Glomerular endothelial cell (primary cell): ENCODE measurements around the gene HMGB4. TPM values are rescaled to one million over a fixed set of nuclear protein-coding genes. Genes with fewer than 3 reads are reported as not detected.

ENCODE experiments used
- DNase-seq: peaks from one replicate; pipeline ENCODE4 v3.0.0-alpha.2; 2011; ENCODE audit warnings: low read depth, low spot score; ENCODE audit errors: extremely low read depth
- total RNA-seq: library from RNA; depleted of rRNA; stranded (reverse); fragments of >200 nt; gene quantifications from 2 replicates; pipeline ENCODE4 v1.2.3, GENCODE V29; 2015

Gene HMGB4
- total RNA-seq, 1 donor from 2014 or later: not detected

GRCh38 chr1:33895976-33896375 is 32.1 kb downstream of the HMGB4 start:
- DNase-seq: no peak

- no peak for DNase-seq
These were observed 33.3 kb downstream of the HMGB4 start for GRCh38 chr1:33897092-33897725.

GRCh38 chr1:33898406-33898805 is 34.5 kb downstream of the HMGB4 start:
- DNase-seq: no peak

- DNase-seq: no peak
These were observed 35.0 kb downstream of the HMGB4 start for GRCh38 chr1:33898881-33899280.

GRCh38 chr1:33899746-33900145 is 35.9 kb downstream of the HMGB4 start:
- no peak for DNase-seq

DNA sequence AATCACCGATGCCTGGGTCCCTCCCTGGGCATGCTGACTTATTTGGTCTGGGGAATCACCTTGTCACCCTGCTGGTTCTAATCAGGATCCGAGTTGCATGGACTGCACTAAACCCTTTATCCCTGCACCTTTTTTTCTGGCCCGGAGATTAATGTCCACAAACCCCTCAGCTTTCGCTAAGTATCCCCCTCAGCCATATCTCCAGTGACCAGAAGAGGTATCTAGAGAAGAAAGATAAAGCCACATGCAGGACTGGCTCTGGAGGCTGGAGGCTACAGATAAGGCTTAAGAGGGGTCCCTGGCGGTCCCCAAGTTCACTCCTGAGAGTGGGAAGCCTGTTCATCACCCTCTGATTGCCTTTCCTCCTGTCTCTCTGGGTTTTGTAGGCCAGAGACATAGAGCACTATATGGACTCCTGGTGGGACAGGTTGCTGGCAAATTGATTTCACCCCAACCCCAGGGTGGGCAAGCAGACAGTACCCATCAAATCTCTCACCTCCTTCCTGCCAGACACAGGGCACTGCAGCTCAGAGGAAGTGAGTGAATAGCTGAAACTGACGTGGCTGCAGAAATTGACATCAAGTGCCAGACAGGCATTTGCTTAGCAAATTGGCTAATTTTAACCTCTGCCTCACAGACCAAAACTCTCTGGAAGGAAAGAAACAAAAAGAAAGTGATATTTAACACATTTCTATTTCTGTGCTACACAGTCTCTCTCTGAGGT is 38.8 kb downstream of the HMGB4 start:
- no peak for DNase-seq

- no peak for DNase-seq
These were observed 39.3 kb downstream of the HMGB4 start for GRCh38 chr1:33903210-33903589.

DNA sequence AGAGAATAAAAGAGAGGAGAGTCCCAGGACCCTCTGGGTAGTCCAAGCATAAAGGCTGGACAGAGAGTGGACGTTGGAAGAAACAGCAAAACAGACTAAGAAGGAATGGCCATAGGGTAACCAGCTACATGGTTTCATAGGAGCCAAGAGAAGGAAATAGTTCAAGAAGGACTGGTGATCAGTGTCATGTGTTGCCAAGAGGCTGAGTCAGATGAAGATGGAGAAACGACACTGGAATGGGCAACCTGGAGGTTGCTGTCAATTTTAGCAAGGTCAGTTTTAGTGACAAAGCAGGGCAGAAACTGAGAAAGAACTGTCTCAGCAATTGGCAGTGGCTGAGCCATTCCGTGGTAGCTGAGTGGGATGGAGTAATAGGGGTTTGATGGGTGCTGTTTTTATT is 41.4 kb downstream of the HMGB4 start:
- DNase-seq: no peak

- DNase-seq: no peak
These were observed 42.3 kb downstream of the HMGB4 start for GRCh38 chr1:33906156-33906555.

GRCh38 chr1:33908324-33908956 is 44.6 kb downstream of the HMGB4 start:
- no peak for DNase-seq
